Measurements from ENCODE around the gene PREP.
A peak's percentile ranks its signal among the peaks of the same experiment; 100 is the strongest.
"Not testable (repeated sequence)": the region's sequence is repeated elsewhere in the genome, so short reads cannot be mapped to it uniquely, and the experiment has no call there.

The PREP gene
- 24.9 to 29.8 reads per million in 2 donors for total RNA-seq

DNA sequence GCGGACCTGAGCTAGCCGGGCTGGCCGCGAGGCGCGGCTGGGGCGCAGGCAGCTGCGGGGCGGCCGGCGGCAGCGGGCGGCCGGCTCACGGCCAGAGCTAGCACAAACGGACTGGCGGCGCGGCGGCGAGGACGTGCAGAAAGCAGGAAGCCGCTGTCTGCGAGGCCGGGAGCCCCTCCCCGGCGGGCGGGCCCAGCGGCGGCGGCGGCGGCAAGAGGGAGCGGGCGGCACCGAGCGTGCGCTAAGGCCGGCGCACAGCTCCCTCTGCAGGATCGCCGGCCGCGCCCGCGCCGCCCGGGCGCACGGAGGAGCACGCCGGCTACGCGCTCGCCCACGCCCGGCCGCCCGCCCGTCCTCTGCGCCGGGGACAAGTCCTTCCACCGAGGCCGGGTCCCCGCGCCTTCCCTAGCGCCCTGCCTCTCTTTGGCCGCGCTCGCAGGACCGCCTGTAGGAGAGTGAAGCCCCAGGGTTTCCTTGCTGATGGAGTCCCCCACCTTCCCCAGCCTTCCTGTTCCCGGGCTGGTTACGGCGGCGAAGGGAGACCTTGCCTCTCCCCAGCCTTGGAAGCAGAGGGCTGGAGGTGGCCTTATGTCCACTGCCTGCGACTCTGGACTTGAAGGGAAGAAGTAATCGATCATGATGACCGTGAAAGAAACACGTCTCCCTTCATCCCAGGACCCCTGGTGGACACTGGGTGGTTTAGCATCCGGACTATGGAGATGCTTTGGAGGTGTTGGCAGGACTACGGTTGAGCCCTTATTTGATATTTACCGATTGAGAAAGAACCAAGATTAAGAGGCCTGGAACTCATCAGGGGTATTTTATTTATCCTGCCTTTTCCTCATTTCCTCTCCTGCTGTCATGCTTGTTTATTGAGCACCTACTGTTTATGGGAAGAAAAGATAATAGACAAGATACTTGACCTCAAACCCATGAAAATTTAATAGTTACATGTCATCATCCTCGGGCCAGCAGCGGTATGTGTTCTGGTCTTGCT, at the start of gene PREP:
Gene PREP, minus strand, starts transcription at position 144 of the 997 bp plus-strand sequence. CDS start 191 bp downstream, outside the sequence.
- peak; percentile 57 to 94 (median 73) for DNase-seq

DNA sequence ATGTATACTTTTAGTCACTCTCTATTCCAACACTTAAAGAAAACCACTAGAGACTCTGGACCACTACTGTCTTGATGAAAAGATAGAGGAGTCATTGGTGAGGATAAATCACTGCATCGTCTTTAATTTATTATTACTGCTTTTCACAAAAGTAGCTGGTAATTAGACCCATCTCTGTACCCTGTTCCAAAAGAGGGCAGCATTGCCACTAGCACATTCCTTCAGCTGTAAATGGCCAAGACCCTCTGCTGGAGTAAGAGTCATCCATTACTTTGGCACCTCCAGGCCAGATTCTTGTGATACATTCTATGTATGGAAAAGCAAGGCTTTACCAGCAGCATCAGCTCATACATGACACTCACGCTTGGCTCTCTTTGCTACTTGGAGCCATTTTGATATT, 49.5 kb upstream of the PREP start:
- DNase-seq = no peak

DNA sequence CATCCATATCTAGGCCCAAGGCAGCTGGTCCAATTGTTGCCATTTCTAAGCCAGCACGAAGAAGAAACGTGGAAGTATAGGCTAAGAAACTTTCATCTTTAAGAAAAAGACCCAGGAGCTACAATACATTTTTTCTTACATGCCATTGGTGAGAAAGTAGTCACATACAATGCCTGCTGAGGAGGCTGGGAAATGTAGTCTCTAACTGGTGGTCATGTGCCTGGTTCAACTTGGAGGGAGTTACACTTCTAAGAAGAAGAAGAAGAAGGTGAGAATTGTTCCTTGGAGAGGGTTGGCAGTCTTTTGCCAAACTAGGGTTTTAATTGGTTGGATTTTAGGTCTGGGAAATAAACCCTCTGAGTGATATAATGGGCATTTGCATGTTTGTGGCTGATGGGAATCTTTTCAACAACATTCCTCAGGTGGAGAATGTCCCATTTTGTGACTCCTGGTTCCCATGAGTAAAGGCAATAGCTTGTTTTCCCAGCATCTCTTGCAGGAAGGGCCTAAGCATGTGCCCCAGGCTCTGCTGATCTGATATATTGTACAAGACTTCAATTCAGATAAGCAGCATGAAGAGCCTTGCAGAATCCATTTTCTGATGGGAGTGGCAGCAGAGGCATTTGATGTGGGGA, 47.0 kb upstream of the PREP start:
- DNase-seq = no peak

DNA sequence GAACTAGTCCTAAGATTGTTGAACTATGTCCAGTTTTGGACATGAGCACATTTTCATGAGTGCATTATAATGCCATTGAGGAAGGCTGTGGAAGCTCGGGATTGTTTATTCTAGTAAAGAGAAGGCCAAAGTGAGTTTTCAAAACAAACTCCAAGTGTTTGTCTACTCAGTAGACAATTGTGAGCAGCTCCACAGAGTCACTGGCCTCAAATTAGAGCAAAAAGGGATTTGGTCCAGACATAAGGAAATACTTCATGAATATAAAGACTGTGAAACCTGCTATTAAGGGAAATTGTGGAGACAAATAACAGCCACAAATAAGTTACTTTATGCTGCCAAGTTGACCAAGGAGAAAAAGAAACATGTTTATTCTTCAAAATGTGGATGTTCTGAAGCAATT, 42.6 kb upstream of the PREP start:
- no peak for DNase-seq

DNA sequence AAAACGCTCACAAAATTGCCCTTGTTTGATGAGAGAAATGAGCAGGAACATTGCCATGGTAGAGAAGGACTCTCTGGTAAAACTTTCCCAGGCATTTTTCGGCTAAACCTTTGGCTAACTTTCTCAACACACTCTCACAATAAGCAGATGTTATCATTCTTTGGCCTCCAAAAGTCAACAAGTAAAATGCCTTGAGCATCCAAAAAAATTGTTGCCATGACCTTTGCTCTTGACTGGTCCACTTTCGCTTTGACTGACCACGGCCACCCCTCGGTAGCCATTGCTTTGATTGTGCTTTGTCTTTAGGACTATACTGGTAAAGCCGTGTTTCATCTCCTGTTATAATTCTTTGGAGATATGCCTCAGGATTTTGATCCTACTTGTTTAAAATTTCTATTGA, 41.1 kb upstream of the PREP start:
- DNase-seq = no peak

DNA sequence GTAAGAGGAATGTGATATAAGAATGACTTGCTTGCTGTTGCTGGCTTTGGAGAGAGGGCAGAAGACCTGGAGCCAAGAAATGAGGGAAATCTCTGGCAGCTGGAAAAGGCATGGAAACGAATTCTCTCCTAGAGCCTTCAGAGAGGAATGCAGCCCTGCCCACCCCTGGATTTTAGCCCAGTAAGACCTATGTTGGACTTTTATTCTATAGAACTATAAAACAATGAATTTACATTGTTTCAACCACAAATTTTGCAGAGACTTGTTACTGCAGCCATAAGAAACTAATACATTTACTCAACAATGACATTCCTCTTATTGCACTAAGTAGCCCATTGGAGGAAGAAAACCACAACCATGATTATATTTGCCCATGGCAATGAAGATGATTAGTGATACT, 39.5 kb upstream of the PREP start:
- DNase-seq = no peak

DNA sequence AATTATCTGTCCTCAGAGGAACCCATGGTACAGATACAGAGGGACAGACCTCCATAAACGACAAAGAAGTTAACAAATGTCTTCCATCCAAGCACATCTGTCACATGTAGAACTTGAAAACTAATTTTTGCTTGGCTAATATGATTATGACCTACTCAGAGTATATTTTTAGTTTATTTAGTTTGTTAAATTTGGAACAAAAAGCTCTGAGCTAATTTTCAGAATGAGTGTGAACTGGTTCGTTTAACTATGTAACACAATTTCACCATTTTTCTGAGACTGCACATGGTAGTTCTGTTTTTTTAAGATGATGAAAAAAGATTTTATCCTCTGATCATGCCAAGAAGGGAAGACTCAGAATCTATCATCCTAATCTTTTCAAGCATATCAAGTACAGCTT, 34.4 kb upstream of the PREP start:
- DNase-seq = no peak

DNA sequence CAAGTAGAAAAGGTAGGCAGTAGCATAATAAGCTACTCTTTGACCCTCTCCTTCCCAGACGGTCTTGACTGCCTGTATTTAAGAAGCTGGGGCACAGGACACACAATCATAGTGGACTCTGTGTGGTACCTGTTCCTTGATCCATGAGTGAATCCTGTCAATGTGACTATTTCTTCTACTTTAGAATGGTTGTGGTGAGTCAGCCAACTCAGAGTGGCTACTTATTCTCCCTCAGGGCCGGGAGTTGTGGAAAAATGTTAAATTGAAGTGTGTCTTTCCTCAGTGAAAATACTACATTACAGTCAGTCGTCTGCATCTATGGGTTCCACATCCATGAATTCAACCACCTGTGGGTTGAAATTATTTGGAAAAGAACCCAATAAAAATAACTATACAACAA, 30.8 kb upstream of the PREP start:
- no peak for DNase-seq

DNA sequence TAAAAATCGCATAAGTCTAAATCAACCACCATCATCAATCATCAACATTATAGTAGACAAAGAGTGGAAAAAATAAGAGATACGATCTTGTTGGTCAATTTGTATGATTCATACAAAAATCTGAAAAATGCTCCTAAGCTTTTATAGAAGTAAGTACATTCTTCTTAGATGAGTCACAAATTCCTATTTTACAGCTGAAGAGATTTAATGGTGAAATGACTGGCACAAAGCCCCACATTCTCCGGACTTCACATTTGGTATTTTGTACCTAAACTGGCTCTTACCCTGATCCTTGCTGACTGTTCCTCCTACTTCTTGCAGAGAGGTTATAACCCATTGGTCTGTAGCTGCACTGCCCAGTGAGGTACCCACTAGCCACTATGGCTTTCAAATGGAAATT, 29.9 kb upstream of the PREP start:
- DNase-seq = peak in 1 of 5 experiments; percentile 49

DNA sequence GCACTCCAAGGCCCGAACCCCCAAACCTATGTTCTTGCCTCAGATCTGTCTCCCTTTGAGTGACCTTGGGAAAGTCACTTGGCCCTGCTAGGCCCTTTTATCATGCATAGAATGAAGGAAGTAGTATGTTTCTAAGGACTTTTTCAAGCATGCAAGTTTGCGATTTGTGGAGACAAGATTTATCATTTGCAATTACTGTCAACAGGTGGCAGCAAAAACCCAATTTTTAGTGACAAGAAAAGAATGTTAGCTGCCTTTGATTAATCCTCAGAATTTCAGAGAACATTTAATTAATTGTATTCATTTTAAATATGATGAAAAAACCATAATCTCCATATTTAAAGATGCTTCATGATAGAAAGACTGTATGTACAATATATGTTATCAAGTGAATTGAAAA, 28.3 kb upstream of the PREP start:
- peak in 2 of 5 experiments; percentile 25 to 72 for DNase-seq

DNA sequence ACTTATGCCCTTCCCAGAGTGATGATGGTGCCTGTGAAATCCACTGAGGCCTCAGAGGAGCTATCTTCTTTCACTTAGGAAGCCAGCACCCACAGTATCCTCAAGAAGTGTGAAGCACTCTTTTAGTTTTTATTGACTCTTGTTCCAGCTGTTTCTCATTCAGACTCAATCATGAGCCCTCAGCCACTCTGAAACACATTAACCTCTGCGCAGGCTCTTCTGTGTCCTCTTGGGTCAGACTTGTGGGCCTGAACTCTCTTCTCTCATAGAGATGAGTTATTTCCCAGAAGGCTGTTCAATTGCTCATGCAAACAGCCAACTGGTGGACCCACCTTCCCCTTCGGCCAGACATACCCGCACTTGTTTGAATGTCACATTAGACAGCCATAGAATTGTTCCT, 27.8 kb upstream of the PREP start:
- DNase-seq = no peak

DNA sequence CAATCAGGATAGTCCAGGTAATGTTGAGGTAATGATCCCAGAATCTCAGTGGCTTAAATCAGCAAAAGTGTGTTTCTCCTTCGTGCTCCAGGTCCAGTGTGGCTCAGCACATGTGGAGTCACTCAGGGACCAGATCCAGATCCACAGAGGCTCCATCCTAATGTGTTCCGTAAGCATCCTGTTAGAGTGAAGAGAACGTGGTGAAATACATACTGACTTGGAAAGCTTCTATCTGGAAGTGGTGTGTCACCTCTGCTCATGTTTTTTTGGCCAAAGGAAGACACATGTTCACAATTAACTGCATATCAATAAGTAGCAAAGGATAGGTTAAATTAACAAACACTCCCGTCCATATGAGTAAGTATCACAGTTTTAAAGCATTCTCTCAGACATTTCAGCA, 26.8 kb upstream of the PREP start:
- DNase-seq = no peak

DNA sequence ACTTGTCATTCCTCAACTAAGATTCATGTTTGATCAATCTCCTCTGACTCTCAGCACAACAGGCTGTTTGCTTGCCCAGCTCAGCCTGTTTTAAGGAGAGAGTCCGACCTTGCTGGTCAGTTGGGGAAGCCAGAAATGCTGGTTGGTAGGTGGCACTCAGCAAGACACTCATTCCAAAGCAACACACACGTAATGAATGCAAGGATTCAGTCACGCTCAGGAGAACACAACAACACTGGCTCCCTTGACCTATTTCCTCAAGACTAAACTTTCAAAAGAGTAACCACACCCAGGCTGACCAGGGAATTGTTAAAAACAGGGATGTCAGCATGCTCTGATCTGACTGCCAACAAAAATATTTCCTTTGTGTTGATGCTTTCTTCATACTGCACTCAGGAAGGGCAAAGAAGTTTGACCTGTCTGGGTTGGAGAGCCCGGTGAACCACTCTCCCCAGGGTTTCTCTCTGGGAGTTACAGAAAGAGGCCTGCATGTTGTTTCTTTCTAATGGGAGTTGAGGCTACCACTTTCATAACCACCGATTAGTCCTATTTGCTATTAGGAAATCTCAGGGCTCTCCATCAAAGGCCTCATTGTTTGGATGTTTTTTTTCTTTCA, 25.6 kb upstream of the PREP start:
- no peak for DNase-seq

DNA sequence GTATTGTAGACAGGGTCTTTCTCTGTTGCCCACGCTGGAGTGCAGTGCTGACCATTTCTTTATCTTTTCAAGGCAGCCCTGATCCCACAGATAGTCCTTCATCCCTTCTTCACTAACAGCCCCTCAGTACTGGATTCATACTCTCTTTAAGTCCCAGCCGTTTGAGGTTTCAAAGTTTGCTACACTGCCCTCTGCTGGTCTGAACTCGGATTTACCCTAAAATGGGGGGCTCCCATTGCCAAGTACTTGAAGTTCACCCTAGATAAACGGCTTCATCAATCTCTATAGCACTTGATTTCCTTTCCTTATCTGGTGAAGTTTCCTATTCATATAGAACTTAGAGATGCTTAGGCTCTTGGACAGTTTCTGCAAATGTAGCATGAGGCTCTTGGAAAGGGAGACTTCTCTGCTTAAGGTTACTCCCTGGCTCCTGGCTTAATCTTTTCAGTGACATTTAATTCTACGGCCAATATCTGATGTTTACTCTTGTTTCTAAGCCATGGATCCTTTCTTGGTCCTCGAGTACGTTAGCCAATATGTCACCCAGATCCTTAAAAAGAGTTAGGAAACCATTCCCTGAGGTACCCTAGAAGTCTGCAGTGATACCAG, 21.4 kb upstream of the PREP start:
- DNase-seq = peak in 4 of 5 experiments; percentile 26 to 66 (median 42)

DNA sequence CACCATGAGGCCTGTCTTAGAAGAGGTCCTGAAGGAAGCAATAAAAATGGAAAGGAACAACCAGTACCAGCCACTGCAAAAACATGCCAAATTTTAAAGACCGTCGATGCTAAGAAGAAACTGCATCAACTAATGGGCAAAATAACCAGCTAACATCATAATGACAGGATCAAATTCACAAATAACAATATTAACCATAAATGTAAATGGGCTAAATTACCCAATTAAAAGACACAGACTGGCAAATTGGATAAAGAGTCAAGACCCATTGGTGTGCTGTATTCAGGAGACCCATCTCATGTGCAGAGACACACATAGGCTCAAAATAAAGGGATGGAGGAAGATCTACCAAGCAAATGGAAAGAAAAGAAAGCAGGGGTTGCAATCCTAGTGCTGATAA, 14.1 kb upstream of the PREP start:
- not testable (repeated sequence) for DNase-seq

DNA sequence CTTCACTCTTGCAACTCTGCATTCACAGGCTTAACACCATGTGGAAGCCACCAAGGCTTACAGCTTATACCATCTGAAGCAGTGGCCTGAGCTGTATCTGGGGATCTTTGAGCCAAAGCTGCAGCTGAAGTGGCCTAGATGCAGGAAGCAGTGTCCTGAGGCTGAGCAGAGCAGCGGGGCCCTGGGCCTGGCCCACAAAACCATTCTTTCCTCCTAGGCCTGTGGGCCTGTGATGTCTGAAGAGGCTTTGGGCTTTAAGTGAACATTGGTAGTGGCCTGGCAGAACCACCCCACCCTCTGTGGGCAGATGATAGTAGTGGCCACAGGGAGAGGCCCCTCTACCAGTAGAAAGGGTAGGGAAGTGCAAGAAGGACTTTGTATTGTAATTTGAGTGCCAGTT, 6.9 kb upstream of the PREP start:
- no peak for DNase-seq

DNA sequence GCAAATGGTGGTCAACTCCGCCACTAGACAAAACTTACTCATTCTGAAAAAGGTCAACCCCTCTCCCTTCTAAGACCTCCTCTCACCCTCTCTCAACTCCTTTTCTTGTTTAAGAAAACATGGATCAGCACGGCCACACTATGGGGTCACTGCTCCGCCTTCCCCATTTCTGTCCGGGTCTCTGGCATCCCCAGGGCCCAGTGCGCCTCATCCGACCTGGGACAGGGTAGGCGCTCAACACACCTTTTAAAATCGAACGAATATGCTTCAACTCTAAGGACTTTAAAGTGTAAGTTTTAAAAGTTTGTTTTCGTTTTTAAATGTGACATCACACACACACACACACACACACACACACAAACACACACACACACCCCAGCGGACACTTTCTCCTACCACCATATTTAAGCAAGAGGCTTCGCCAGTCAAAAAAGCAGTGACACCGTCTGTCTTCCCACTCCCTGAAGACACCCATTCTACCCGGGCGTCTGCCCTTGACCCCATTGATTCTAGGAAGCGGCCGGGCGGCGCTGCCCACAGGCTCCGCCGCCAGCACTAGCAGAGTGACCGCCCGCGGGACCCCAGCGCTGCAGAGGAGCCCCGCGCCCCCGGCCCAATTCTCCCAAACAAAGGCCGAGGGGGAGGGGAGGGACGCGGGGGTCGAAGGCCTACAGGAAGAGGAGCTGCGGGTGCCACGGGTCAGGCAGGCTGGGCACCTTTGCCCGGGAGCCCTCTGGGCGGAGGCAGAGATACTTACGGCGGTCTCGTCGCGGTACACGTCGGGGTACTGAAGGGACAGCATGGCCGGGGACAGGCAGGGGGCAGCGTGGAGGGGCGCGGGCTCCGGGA, 568 bp downstream of the PREP start:
- peak in 3 of 5 experiments; percentile 7 to 78 (median 19) for DNase-seq

DNA sequence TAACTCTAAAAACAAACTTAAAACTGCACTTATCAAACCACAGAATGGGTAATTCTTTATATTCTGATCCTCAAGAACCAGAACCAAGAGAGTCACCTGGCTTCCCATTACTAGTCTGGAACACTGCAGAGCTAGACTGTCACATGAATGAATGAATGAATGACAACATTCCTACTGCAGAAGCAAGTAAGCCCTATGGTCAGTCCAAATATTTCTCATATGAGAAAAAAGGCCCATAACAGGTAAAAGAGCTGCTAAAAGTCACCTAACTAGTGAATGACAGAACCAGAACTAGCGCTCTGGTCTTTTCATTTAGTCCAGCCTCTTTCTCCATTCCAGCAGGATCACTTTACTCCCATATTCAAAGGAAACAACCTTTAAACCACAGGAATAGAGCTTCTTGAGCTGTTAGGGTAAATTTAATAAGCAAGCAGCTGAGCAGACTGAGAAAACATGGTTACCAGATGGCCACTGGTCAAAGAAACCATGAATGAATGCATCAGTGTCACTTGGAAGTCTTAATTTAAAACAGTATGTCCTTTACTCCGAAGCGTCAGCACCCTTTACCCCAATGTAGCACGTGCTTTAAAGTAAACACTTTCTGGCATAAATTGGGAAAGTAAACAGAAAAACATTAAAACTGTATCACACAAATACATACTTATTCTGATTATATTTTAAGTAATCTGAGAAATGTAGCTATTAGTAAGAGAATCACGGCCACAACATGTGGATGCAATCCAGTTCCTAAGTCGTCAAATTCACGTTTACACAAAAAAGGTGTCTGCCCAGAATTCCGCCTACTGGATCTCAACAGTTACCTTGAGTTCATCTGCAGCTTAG, 1.4 kb downstream of the PREP start:
- no peak for DNase-seq

DNA sequence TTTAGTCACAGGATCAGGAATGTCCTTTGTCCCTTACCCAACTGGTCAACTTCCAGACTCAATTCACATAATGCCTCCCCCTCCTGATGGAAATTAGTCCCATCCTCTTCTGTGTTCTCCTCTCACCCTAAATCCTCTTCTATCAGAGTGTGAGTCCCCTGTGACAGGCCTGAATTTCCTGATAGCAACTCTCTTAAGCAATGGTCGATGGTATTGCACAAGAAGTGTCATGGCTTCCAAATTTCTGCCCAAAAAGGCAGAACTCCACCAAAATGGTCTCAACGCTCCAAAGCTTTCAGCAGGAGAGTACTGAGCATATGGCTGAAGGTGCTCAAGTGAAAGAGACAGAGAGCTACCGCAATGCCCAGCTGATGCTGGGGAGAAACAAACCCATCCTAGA, 2.4 kb downstream of the PREP start:
- no peak for DNase-seq

DNA sequence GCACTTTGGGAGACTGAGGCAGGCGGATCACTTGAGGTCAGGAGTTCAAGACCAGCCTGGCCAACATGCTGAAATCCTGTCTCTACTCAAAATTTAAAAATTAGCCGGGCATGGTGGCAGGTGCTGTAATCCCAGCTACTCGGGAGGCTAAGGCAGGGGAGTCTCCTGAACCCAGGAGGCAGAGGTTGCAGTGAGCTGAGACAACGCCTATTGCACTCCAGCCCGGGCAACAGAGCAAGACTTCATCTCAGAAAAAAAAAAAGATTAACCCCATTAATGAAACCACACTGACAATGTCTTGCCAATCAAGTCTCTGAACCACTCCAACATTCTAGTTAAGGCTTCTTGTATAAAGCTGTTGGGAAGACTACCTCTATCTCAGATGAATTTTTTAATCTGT, 4.0 kb downstream of the PREP start:
- no peak for DNase-seq

DNA sequence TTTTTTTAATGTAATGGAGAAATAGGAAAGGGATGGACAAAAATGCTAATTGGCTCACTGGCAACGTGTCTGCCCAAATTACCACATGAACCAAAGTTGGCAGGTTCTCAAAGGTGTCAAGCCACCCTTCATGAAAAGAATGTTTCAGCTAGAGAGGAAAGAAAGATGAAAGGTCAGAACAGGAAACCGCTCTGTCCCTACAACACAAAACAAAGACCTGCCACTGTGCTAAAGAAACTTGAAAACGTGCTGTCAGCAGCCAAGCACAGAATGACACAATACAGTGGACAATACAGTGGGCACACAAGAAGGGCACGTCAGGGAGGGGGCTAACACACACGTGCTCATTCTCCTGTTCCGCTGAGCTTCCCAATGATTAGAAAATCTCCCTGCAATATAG, 4.9 kb downstream of the PREP start:
- peak in 1 of 5 experiments; percentile 26 for DNase-seq

All from T-helper 2 cell (primary cell).